ENCODE results near the gene OPN1SW. TPM values are rescaled to one million over a fixed set of nuclear protein-coding genes. Genes with fewer than 3 reads are reported as not detected.

Gene OPN1SW
- total and polyA plus RNA-seq, 9 of the 15 experiments (the other 6 are each of a cell fraction or from before 2014, with no cell fraction given), result 0.84 to 1.0 TPM; not detected in 7

- TF ChIP-seq BCLAF1 (IDR thresholded peaks at IDR 0.05; ENCODE audit: borderline replicate concordance in 1 of 2, control insufficient read depth in 1 of 2, low read depth in 2 of 2, low read length in 1 of 2) (no peak), HNRNPL (IDR thresholded peaks at IDR 0.05; ENCODE audit: low read depth, low read length) (no peak), CTBP1 (IDR thresholded peaks at IDR 0.05; ENCODE audit: borderline replicate concordance) (peak; percentile 89), NFIC (IDR thresholded peaks at IDR 0.05) (no peak), YY1 (IDR thresholded peaks at IDR 0.05; ENCODE audit: borderline replicate concordance in 1 of 3, control insufficient read depth in 1 of 3, extremely low read depth in 1 of 3, insufficient read depth in 3 of 3, insufficient read length in 1 of 3, insufficient replicate concordance in 2 of 3, low read depth in 1 of 3, low read length in 2 of 3) (peak; percentile 11 to 79 (median 75)), PHF20 (IDR thresholded peaks at IDR 0.05; ENCODE audit: partially characterized antibody) (peak; percentile 44), FOXO4 (CRISPR knock-in tag; IDR thresholded peaks at IDR 0.05) (no peak), ETV5 (CRISPR knock-in tag; IDR thresholded peaks at IDR 0.05; ENCODE audit: low read depth) (no peak; the same call in 1 of the 2 replicates), RAD21 (CRISPR knock-in tag; conservative IDR thresholded peaks at IDR 0.05 in 1 of 2, IDR thresholded peaks at IDR 0.05 in 1 of 2) (0 out of 4 replicates have a peak, but pooled peaks of 1 of the 2 experiments have one; percentile 13), XRCC5 (IDR thresholded peaks at IDR 0.05; ENCODE audit: low read depth, low read length) (no peak), RBM22 (IDR thresholded peaks at IDR 0.05; ENCODE audit: low read depth, low read length, poor library complexity, severe bottlenecking) (no peak), ZNF347 (CRISPR knock-in tag; IDR thresholded peaks at IDR 0.05; ENCODE audit: low read depth) (no peak), GTF2B (IDR thresholded peaks at IDR 0.05; ENCODE audit: extremely low read depth, insufficient read length) (no peak)
- TF ChIP-seq, protein P1, sequence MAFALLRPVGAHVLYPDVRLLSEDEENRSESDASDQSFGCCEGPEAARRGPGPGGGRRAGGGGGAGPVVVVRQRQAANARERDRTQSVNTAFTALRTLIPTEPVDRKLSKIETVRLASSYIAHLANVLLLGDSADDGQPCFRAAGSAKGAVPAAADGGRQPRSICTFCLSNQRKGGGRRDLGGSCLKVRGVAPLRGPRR (CRISPR knock-in tag; IDR thresholded peaks at IDR 0.05), result no peak
- TF ChIP-seq, protein P2, sequence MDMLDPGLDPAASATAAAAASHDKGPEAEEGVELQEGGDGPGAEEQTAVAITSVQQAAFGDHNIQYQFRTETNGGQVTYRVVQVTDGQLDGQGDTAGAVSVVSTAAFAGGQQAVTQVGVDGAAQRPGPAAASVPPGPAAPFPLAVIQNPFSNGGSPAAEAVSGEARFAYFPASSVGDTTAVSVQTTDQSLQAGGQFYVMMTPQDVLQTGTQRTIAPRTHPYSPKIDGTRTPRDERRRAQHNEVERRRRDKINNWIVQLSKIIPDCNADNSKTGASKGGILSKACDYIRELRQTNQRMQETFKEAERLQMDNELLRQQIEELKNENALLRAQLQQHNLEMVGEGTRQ (CRISPR knock-in tag; IDR thresholded peaks at IDR 0.05), result no peak
- TF ChIP-seq, protein P3, sequence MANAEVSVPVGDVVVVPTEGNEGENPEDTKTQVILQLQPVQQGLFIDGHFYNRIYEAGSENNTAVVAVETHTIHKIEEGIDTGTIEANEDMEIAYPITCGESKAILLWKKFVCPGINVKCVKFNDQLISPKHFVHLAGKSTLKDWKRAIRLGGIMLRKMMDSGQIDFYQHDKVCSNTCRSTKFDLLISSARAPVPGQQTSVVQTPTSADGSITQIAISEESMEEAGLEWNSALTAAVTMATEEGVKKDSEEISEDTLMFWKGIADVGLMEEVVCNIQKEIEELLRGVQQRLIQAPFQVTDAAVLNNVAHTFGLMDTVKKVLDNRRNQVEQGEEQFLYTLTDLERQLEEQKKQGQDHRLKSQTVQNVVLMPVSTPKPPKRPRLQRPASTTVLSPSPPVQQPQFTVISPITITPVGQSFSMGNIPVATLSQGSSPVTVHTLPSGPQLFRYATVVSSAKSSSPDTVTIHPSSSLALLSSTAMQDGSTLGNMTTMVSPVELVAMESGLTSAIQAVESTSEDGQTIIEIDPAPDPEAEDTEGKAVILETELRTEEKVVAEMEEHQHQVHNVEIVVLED (CRISPR knock-in tag; IDR thresholded peaks at IDR 0.05), result no peak
Observed at GRCh38 chr7:128791121-128791971, 15.8 kb upstream of the OPN1SW start, which contains the start of gene CCDC136 (continued).

Measured in K562 (cell line).